Panc1 (cell line): ENCODE data around the gene SCN3B. TPM values are rescaled to one million over a fixed set of nuclear protein-coding genes. Genes with fewer than 3 reads are reported as not detected.

Experiments used
- ATAC-seq: fragments of 200-7000 bp; cut with Tn5 transposase; 2 replicates; pipeline ENCODE4 v1.9.1; 2020; ENCODE audit warnings: mild to moderate bottlenecking, moderate library complexity
- Bru-seq: library from RNA; stranded (reverse); fragments of 400-500 nt; gene quantifications from one replicate; lab custom pipeline; 2021; lab: Mats Ljungman, UMichigan
- BruChase-seq, 2 experiments: library from RNA; stranded (reverse); fragments of 400-500 nt; gene quantifications; one replicate each; lab custom pipeline; 2021; lab: Mats Ljungman, UMichigan
- BruUV-seq: library from RNA; stranded (reverse); fragments of 400-500 nt; replicated peaks from 2 replicates; lab custom pipeline; 2021; lab: Mats Ljungman, UMichigan
- CTCF ChIA-PET: fragments of 300-600 bp; sonication (Branson Sonifier 250); formaldehyde crosslinking; loops from one replicate; lab custom pipeline; 2022; ENCODE audit warnings: antibody characterized with exemption; lab: Charles Lee
- POLR2A ChIA-PET: fragments of 300-600 bp; sonication (Branson Sonifier 250); formaldehyde crosslinking; loops from one replicate; lab custom pipeline; 2022; ENCODE audit warnings: antibody characterized with exemption; lab: Charles Lee
- DNase-seq: peaks from one replicate; pipeline ENCODE4 v3.0.0-alpha.2; 2010; ENCODE audit warnings: low read depth, low spot score
- H3K27ac ChIP-seq: 2 replicates; pipeline ENCODE4 v1.5.1; 2011; ENCODE audit warnings: mild to moderate bottlenecking, low read length, inconsistent platforms
- H3K27me3 ChIP-seq: fragments of 200-500 bp; sonication (Bioruptor generic); 2 replicates; pipeline ENCODE4 v1.6.0; 2014; ENCODE audit warnings: low read length, inconsistent platforms; ENCODE audit not compliant: control insufficient read depth, insufficient read depth
- H3K36me3 ChIP-seq: fragments of 200-500 bp; sonication (Bioruptor generic); 2 replicates; pipeline ENCODE4 v1.5.1; 2014; ENCODE audit warnings: inconsistent platforms, mild to moderate bottlenecking, low read length, moderate library complexity; ENCODE audit not compliant: control insufficient read depth, insufficient read depth
- H3K4me1 ChIP-seq: 2 replicates; pipeline ENCODE4 v1.5.1; 2011; ENCODE audit warnings: inconsistent platforms, mild to moderate bottlenecking, low read length, moderate library complexity; ENCODE audit not compliant: control insufficient read depth, insufficient read depth
- H3K4me3 ChIP-seq, 2 experiments: 2 replicates each; pipeline ENCODE4 v1.5.1; 2011 to 2012; ENCODE audit warnings: low read depth in 2 of 2, low read length in 2 of 2, mild to moderate bottlenecking in 2 of 2, inconsistent platforms in 1 of 2, moderate library complexity in 1 of 2
- H3K9me3 ChIP-seq: fragments of 200-500 bp; sonication (Bioruptor generic); 2 replicates; pipeline ENCODE4 v1.5.1; 2014; ENCODE audit warnings: low read depth, mild to moderate bottlenecking, inconsistent platforms, low read length, moderate library complexity; ENCODE audit not compliant: control insufficient read depth, insufficient read depth
- POLR2AphosphoS5 ChIP-seq: IDR thresholded peaks from 2 replicates; pipeline ENCODE4 v1.6.1; 2012; ENCODE audit warnings: mild to moderate bottlenecking, low read depth, low read length, moderate library complexity
- REST ChIP-seq, 2 experiments: IDR thresholded peaks; 2 replicates each; pipeline ENCODE4 v1.6.1; 2011 to 2012; ENCODE audit warnings: low read depth in 2 of 2, control low read depth in 1 of 2, low read length in 1 of 2, mild to moderate bottlenecking in 1 of 2, moderate library complexity in 1 of 2; ENCODE audit not compliant: insufficient read depth in 1 of 2
- SIN3A ChIP-seq: IDR thresholded peaks from 2 replicates; pipeline ENCODE4 v1.6.1; 2012; ENCODE audit warnings: low read depth, mild to moderate bottlenecking, low read length, moderate library complexity, borderline replicate concordance; ENCODE audit not compliant: insufficient read depth
- TCF7L2 ChIP-seq: IDR thresholded peaks from 2 replicates; pipeline ENCODE4 v1.6.1; 2011; ENCODE audit warnings: mild to moderate bottlenecking, low read depth, low read length, inconsistent platforms
- in situ Hi-C: cut with HindIII; loops from 2 replicates; pipeline ENCODE4 v1.10.0; 2016; ENCODE audit warnings: low sequenced_read_pairs, low pct_unique_long_range_greater_than_20kb
- intact Hi-C: fragments of 100-400 bp; cut with micrococcal nuclease; formaldehyde crosslinking; loops from one replicate; pipeline ENCODE4 v1.10.0; 2022; ENCODE audit not compliant: unreplicated experiment
- long read RNA-seq: library from polyadenylated mRNA; unstranded; transcript quantifications from one replicate; pipeline ENCODE4 v2.0.0, GENCODE V29; 2021; ENCODE audit not compliant: unreplicated experiment
- polyA plus RNA-seq: library from polyadenylated mRNA; unstranded; fragments of >200 nt; gene quantifications from one replicate; pipeline ENCODE4 v1.2.1, GENCODE V29; 2012; ENCODE audit warnings: missing spikeins; ENCODE audit not compliant: insufficient read length
- total RNA-seq: library from RNA; stranded (reverse); gene quantifications from one replicate; pipeline ENCODE4 v1.2.1, GENCODE V29; 2021; ENCODE audit not compliant: unreplicated experiment
- TF ChIP-seq, protein P1 (sequence below): fragments of 450-650 bp; IDR thresholded peaks from 2 replicates; pipeline ENCODE4 v1.5.1; 2017; ENCODE audit warnings: mild to moderate bottlenecking

Gene SCN3B
- total RNA-seq (0.10 TPM), Bru-seq, nascent RNA (percentile 14 among the genes with signal in this experiment), BruChase-seq, experiment 1, labeled RNA remaining after a 2-hour chase (percentile 19 among the genes with signal in this experiment), BruChase-seq, experiment 2, labeled RNA remaining after a 6-hour chase (percentile 16 among the genes with signal in this experiment)
- not detected for polyA plus RNA-seq
- long read RNA-seq, full-length matches to known transcripts = 1 of 1 reads
- long read RNA-seq, partial matches to known transcripts = 0 of 1 reads
- long read RNA-seq, other reads (novel, unspliced or antisense) = 0 of 1 reads

- POLR2A ChIA-PET = no interaction called here
- TF ChIP-seq, protein P1, sequence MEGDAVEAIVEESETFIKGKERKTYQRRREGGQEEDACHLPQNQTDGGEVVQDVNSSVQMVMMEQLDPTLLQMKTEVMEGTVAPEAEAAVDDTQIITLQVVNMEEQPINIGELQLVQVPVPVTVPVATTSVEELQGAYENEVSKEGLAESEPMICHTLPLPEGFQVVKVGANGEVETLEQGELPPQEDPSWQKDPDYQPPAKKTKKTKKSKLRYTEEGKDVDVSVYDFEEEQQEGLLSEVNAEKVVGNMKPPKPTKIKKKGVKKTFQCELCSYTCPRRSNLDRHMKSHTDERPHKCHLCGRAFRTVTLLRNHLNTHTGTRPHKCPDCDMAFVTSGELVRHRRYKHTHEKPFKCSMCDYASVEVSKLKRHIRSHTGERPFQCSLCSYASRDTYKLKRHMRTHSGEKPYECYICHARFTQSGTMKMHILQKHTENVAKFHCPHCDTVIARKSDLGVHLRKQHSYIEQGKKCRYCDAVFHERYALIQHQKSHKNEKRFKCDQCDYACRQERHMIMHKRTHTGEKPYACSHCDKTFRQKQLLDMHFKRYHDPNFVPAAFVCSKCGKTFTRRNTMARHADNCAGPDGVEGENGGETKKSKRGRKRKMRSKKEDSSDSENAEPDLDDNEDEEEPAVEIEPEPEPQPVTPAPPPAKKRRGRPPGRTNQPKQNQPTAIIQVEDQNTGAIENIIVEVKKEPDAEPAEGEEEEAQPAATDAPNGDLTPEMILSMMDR = no peak
- TF ChIP-seq REST (IDR thresholded peaks at IDR 0.05; ENCODE audit: insufficient read depth in 1 of 2, low read depth in 2 of 2, low read length in 1 of 2) (no peak), POLR2AphosphoS5 (no peak), TCF7L2 (no peak), SIN3A (no peak)
- peak within 1 kb of the TSS; percentile 55 to 69 for H3K4me3 ChIP-seq
- H3K4me1 ChIP-seq = no peaks in the 10 kb centered on the region; the same call in 1 of the 2 replicates
- H3K36me3 ChIP-seq = no peaks in the 10 kb centered on the region
- in situ Hi-C loops = no loop called here
- H3K27ac ChIP-seq = no peak within 1 kb of the TSS
- intact Hi-C loops = no loop called here
- H3K27me3 ChIP-seq = peaks cover 32% of the 10 kb centered on the region
- no TSS peak for BruUV-seq
- peak; percentile 10 for DNase-seq
- H3K9me3 ChIP-seq = no peaks in the 10 kb centered on the region
- CTCF ChIA-PET = no interaction called here
- ATAC-seq = peak; percentile 98
Measured at GRCh38 chr11:123654566-123655081, at the start of gene SCN3B. TSS of gene SCN3B (minus strand) at chr11:123654624. CDS start at chr11:123653801, 823 bp downstream.

DNA sequence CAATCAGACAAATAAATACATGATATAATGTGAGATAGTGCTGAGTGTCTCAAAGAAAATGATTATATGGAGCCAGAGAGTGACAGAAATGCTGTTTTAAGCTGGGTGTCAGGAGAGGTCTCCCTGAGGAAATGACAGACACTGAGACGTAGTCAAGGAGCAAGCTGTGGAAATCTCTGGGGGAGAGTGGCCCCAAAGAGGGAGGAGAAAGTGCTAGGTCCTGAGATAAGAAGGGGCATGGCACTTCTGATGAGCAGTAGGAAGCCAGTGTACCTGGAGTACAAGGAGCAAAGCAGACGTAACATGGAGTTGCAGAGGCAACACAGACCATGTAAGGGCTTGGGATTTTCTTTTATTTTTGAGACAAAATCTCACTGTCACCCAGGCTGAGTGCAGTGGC lies 48.3 kb upstream of the SCN3B start:
- no peaks in the 10 kb centered on the region for H3K4me1 ChIP-seq
- H3K9me3 ChIP-seq = no peaks in the 10 kb centered on the region
- intact Hi-C loops = no loop called here
- in situ Hi-C loops = no loop called here
- CTCF ChIA-PET = no interaction called here
- no TSS peak for BruUV-seq
- TF ChIP-seq SIN3A = no peak
- no peak for TF ChIP-seq REST (IDR thresholded peaks at IDR 0.05; ENCODE audit: insufficient read depth in 1 of 2, low read depth in 2 of 2, low read length in 1 of 2)
- TF ChIP-seq TCF7L2 = no peak
- no peaks in the 10 kb centered on the region for H3K36me3 ChIP-seq
- H3K27me3 ChIP-seq = peaks cover 3% of the 10 kb centered on the region; the same call in 1 of the 2 replicates
- H3K27ac ChIP-seq = no peak overlapping the region
- ATAC-seq = no peak
- no peak for DNase-seq
- H3K4me3 ChIP-seq = no peak overlapping the region
- POLR2A ChIA-PET = no interaction called here
